ENCODE measurements around the gene TMEM94. TPM values are rescaled to one million over a fixed set of nuclear protein-coding genes. Genes with fewer than 3 reads are reported as not detected.

Gene TMEM94
- total and polyA plus RNA-seq, 2 of the 8 experiments (the other 6 are each of a cell fraction or from before 2014, with no cell fraction given) = 54.8 to 69.9 TPM

DNA sequence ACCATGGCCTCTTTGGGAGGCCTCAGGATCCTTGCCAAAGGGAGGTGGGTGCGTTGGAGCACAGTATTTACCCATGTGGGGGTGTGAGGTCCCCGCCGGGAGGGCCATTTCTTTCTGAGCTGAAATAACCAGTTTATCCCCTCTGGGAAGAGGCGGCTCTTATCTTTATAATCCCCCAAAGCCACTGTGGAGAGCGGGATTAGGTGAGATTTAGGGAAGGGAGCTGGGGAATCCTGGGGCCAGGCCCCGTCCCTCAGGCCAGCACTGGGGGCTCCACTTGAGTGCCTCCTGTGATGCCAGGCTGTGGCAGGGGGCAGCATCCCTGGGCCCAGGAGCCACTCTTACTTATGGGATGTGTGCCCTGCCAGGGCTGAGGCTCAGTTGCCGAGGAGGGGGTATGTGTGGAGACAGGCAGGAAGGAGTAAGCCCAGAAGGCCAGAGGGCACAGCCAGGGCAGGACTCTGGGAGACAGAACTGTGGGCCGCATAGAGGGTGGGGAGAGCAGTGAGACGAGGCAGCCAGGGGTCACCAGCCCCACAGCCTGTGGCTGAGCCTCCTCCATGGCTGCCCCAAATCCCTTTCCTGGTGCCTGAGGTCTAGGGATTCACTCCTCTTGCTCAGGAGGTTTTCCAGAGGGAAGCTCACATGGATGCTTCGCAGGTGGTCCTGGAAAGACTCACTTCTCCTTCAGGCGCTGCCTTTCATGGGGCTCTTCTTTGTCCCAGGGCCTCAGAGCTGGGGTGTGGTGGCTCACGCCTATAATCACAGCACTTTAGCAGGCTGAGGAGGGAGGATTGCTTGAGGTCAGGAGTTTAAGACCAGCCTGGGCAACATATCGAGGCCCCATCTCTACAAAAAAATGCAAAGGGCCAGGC is 25.0 kb downstream of the TMEM94 start:
- no peaks in the 10 kb centered on the region for H3K9me3 ChIP-seq (ENCODE audit: insufficient read depth in 2 of 2, low read depth in 1 of 2, low read length in 1 of 2)
- H3K14ac ChIP-seq (ENCODE audit: insufficient read length) = no peak overlapping the region
- H3K79me1 ChIP-seq (ENCODE audit: low read depth, low read length) = no peaks in the 10 kb centered on the region; the same call in 1 of the 2 replicates
- H2BK20ac ChIP-seq (ENCODE audit: low read length) = no peak overlapping the region
- CTCF ChIA-PET (ENCODE audit: partially characterized antibody) = interaction anchor here (1.1 to 5.6 kb wide), 7 partner anchors 15 to 367 kb away, joined by 3 to 31 read pairs (median 5); partner anchors contain the start of gene MIF4GD
- no peak overlapping the region for H3K4me3 ChIP-seq (ENCODE audit: extremely low read depth in 1 of 4, insufficient read depth in 2 of 4, low read depth in 3 of 4, low read length in 4 of 4)
- POLR2A ChIA-PET (ENCODE audit: partially characterized antibody) = interaction anchor here (1.2 kb wide), 1 partner anchor 21 kb away, joined by 3 read pairs; no protein-coding TSS in a partner anchor
- H3K9ac ChIP-seq (replicated peaks in 1 of 4; ENCODE audit: extremely low read depth in 1 of 4, low read depth in 3 of 4, low read length in 3 of 4) = no peak overlapping the region
- DNase-seq (ENCODE audit: low read depth in 1 of 2, low spot score in 2 of 2) = no peak
- H4K20me1 ChIP-seq (replicated peaks in 1 of 2; ENCODE audit: control insufficient read depth in 1 of 2, insufficient read depth in 2 of 2, low read length in 2 of 2) = peaks cover 0 to 3% of the 10 kb centered on the region in 2 experiments
- no peak overlapping the region for H3K23ac ChIP-seq (ENCODE audit: insufficient read length)
- H3K23me2 ChIP-seq (ENCODE audit: low read depth, low read length) = no peaks in the 10 kb centered on the region
- TF ChIP-seq GTF2F1 (IDR thresholded peaks at IDR 0.05; ENCODE audit: borderline replicate concordance, low read depth, low read length) (no peak), TEAD4 (IDR thresholded peaks at IDR 0.05; ENCODE audit: low read depth, low read length) (no peak)
- no peak overlapping the region for H4K5ac ChIP-seq (ENCODE audit: insufficient read length, low read depth, low read length)
- peaks cover 0 to 7% (median under 1%) of the 10 kb centered on the region in 4 experiments; a peak in 4 of 7 replicates for H3K4me1 ChIP-seq (replicated peaks in 1 of 4; ENCODE audit: control insufficient read depth in 3 of 4, insufficient read depth in 4 of 4, low read length in 3 of 4)
- H3K4ac ChIP-seq (replicated peaks; ENCODE audit: insufficient read length, low read depth, low read length) = no peak overlapping the region
- H3K79me2 ChIP-seq (ENCODE audit: control insufficient read depth in 1 of 2, insufficient read depth in 2 of 2, low read length in 2 of 2) = no peaks in the 10 kb centered on the region
- WGBS, 2 experiments (ENCODE audit: extremely low coverage in 1 of 2, insufficient coverage in 1 of 2, insufficient read length in 1 of 2, insufficient replicate concordance in 2 of 2, low coverage in 1 of 2, low lambda C conversion rate in 2 of 2, missing lambda C conversion rate in 1 of 2) = 92% methylated on average over 13 of the region's 13 CpGs; no CpG with 5 or more reads in 1 of the 2 experiments
- no peak overlapping the region for H2BK12ac ChIP-seq (ENCODE audit: low read depth, low read length)
- H3K27ac ChIP-seq (ENCODE audit: low read depth, low read length) = peak overlapping the region; percentile 38; the same call in 1 of the 2 replicates
- no peak for FAIRE-seq
- H4K8ac ChIP-seq (ENCODE audit: extremely low read depth, insufficient read depth, low read length) = peak overlapping the region; percentile 86; the same call in 1 of the 2 replicates
- no peak overlapping the region for H2AK5ac ChIP-seq (ENCODE audit: low read depth, low read length)
- H2BK15ac ChIP-seq (ENCODE audit: low read length) = no peak overlapping the region
- H2BK5ac ChIP-seq (ENCODE audit: low read depth, low read length) = no peak overlapping the region
- no peak overlapping the region for H3K56ac ChIP-seq (replicated peaks; ENCODE audit: insufficient read length, low read depth, low read length)
- H2AFZ ChIP-seq (ENCODE audit: low read length) = no peak overlapping the region
- no peak overlapping the region for H2BK120ac ChIP-seq (replicated peaks; ENCODE audit: low read depth, low read length)
- 0 out of 8 replicates have a peak, but pooled peaks cover 0 to 4% (median 0%) of the 10 kb centered on the region in 4 experiments for H3K36me3 ChIP-seq (ENCODE audit: control insufficient read depth in 2 of 4, insufficient read depth in 4 of 4, low read length in 3 of 4)
- no peak overlapping the region for H4K91ac ChIP-seq (replicated peaks; ENCODE audit: insufficient read length, low read length)
- H3K27me3 ChIP-seq (replicated peaks in 1 of 4; ENCODE audit: control insufficient read depth in 3 of 4, extremely low read depth in 1 of 4, insufficient read depth in 3 of 4, low read length in 3 of 4) = no peaks in the 10 kb centered on the region
- no peak overlapping the region for H3K4me2 ChIP-seq (ENCODE audit: insufficient read depth in 1 of 2, low read depth in 2 of 2, low read length in 2 of 2)
- no peak overlapping the region for H3K18ac ChIP-seq (ENCODE audit: extremely low read depth, low read length)

All from H1 (cell line).